NCI-H1417 treated with DMSO at 0.1 percent for 48 hours (cell line): Measurements from ENCODE around the gene FBXO24.
"Not testable (repeated sequence)": the region's sequence is repeated elsewhere in the genome, so short reads cannot be mapped to it uniquely, and the experiment has no call there.

Source experiments
- DNase-seq: peaks from one replicate; lab custom pipeline; 2025; lab: John Stamatoyannopoulos, UW

Gene FBXO24

GRCh38 chr7:100559127-100559526 is 27.0 kb upstream of the FBXO24 start:
- DNase-seq, result no peak

- no peak for DNase-seq
Measured at GRCh38 chr7:100561491-100562194, 24.5 kb upstream of the FBXO24 start.

GRCh38 chr7:100562195-100563099 is 23.7 kb upstream of the FBXO24 start:
- no peak for DNase-seq

GRCh38 chr7:100563100-100563564 is 23.0 kb upstream of the FBXO24 start:
- DNase-seq, result no peak

GRCh38 chr7:100563809-100564400 is 22.2 kb upstream of the FBXO24 start:
- no peak for DNase-seq

GRCh38 chr7:100564405-100564804 is 21.7 kb upstream of the FBXO24 start:
- DNase-seq, result not testable (repeated sequence)

- DNase-seq, result no peak
Measured at GRCh38 chr7:100565133-100565571, 21.0 kb upstream of the FBXO24 start.

- DNase-seq, result no peak
Measured at GRCh38 chr7:100566018-100566531, 20.1 kb upstream of the FBXO24 start.

- no peak for DNase-seq
Measured at GRCh38 chr7:100567031-100567730, 18.9 kb upstream of the FBXO24 start.

GRCh38 chr7:100567751-100568175 is 18.4 kb upstream of the FBXO24 start:
- no peak for DNase-seq

- DNase-seq, result no peak
Measured at GRCh38 chr7:100568176-100568895, 17.8 kb upstream of the FBXO24 start.

GRCh38 chr7:100568896-100569844 is 17.0 kb upstream of the FBXO24 start:
- DNase-seq, result no peak

- no peak for DNase-seq
Measured at GRCh38 chr7:100570954-100571828, 14.9 kb upstream of the FBXO24 start.

GRCh38 chr7:100571829-100572116 is 14.4 kb upstream of the FBXO24 start:
- no peak for DNase-seq

- DNase-seq, result no peak
Measured at GRCh38 chr7:100572281-100572948, 13.7 kb upstream of the FBXO24 start.

- DNase-seq, result no peak
Measured at GRCh38 chr7:100572949-100573675, 13.0 kb upstream of the FBXO24 start.

- no peak for DNase-seq
Measured at GRCh38 chr7:100573691-100574361, 12.3 kb upstream of the FBXO24 start, which contains the start of gene SAP25. SAP25 (minus strand) TSS chr7:100573900; CDS start chr7:100573742, 158 bp downstream.
